A549 (cell line): ENCODE measurements around the gene EPB42. TPM values are rescaled to one million over a fixed set of nuclear protein-coding genes. Genes with fewer than 3 reads are reported as not detected.
A peak's percentile ranks its signal among the peaks of the same experiment; 100 is the strongest.

ENCODE experiments used
- ATAC-seq, 2 experiments: fragments of 200-7000 bp in 1 of 2; fragments of >200 bp in 1 of 2; cut with Nextera tagmentation in 1 of 2; cut with Tn5 transposase in 1 of 2; 3 replicates each; pipeline versions ENCODE4 v1.8.0 to v1.9.1; 2018 to 2020; ENCODE audit warnings: mild to moderate bottlenecking in 1 of 2, moderate library complexity in 1 of 2
- CTCF ChIA-PET: fragments of 300-600 bp; sonication (Branson Sonifier 250); formaldehyde crosslinking; extraction: SDS; loops from one replicate; lab custom pipeline; 2021; ENCODE audit warnings: antibody characterized with exemption, inconsistent platforms; lab: Yijun Ruan, JAX
- POLR2A ChIA-PET: fragments of 350-600 bp; formaldehyde crosslinking; extraction: SDS; loops from one replicate; lab custom pipeline; 2021; ENCODE audit warnings: antibody characterized with exemption, inconsistent platforms; lab: Yijun Ruan, JAX
- DNase-seq, 2 experiments: peaks; one replicate each; pipeline versions ENCODE4 v3.0.0 to v3.0.0-alpha.2; 2011 to 2016; ENCODE audit warnings: low read depth in 1 of 2, low spot score in 1 of 2
- FAIRE-seq: peaks from 2 replicates; lab custom pipeline; 2011; peaks lifted over from hg19 to GRCh38; lab: Jason Lieb, UNC
- H3K27ac ChIP-seq, 2 experiments: fragments of >200 bp; sonication (Bioruptor Twin); formaldehyde crosslinking; 3 replicates each; pipeline ENCODE4 v1.5.1; 2016 to 2017
- H3K4me1 ChIP-seq: fragments of >200 bp; sonication (Bioruptor Twin); formaldehyde crosslinking; 3 replicates; pipeline ENCODE4 v1.6.1; 2016
- H3K4me2 ChIP-seq: fragments of >200 bp; sonication (Bioruptor Twin); formaldehyde crosslinking; 3 replicates; pipeline ENCODE4 v1.6.1; 2016
- H3K4me3 ChIP-seq: fragments of >200 bp; sonication (Bioruptor Twin); formaldehyde crosslinking; 3 replicates; pipeline ENCODE4 v1.5.1; 2016
- H3K9me3 ChIP-seq: fragments of >200 bp; sonication (Bioruptor Twin); formaldehyde crosslinking; 3 replicates; pipeline ENCODE4 v1.6.1; 2016
- ATOH8 ChIP-seq: fragments of 250-450 bp; sonication (Bioruptor Pico); IDR thresholded peaks from 2 replicates; pipeline ENCODE4 v1.5.0; 2020; ENCODE audit warnings: low read depth, mild to moderate bottlenecking, moderate library complexity
- CBX2 ChIP-seq: fragments of 200-600 bp; sonication (generic); IDR thresholded peaks from 2 replicates; pipeline ENCODE4 v1.6.1; 2016; ENCODE audit warnings: low read depth, mild to moderate bottlenecking, borderline replicate concordance
- CEBPB ChIP-seq, 2 experiments: fragments of >200 bp in 1 of 2; sonication (Bioruptor Twin) in 1 of 2; formaldehyde crosslinking in 1 of 2; IDR thresholded peaks; 2 replicates each; pipeline ENCODE4 v1.6.1; 2012 to 2016
- CHD2 ChIP-seq: fragments of 150-350 bp; IDR thresholded peaks from 2 replicates; pipeline ENCODE4 v1.6.1; 2014; ENCODE audit warnings: low read length; ENCODE audit not compliant: partially characterized antibody
- FOSB ChIP-seq: fragments of 250-450 bp; sonication (Bioruptor Pico); IDR thresholded peaks from 2 replicates; pipeline ENCODE4 v1.5.0; 2020; ENCODE audit warnings: mild to moderate bottlenecking, moderate library complexity
- FOXS1 ChIP-seq: fragments of 250-450 bp; sonication (Bioruptor Pico); IDR thresholded peaks from 2 replicates; pipeline ENCODE4 v1.5.0; 2020; ENCODE audit warnings: mild to moderate bottlenecking, moderate library complexity
- GATA3 ChIP-seq: IDR thresholded peaks from 2 replicates; pipeline ENCODE4 v1.6.1; 2012; ENCODE audit warnings: borderline replicate concordance
- HOXB13 ChIP-seq: fragments of 250-450 bp; sonication (Bioruptor Pico); IDR thresholded peaks from 2 replicates; pipeline ENCODE4 v1.5.0; 2020; ENCODE audit warnings: low read depth, mild to moderate bottlenecking, moderate library complexity
- HOXB5 ChIP-seq: fragments of 250-450 bp; sonication (Bioruptor Pico); IDR thresholded peaks from 2 replicates; pipeline ENCODE4 v1.5.0; 2020; ENCODE audit warnings: mild to moderate bottlenecking, moderate library complexity
- JUNB ChIP-seq: fragments of >200 bp; sonication (Bioruptor Twin); formaldehyde crosslinking; IDR thresholded peaks from 2 replicates; pipeline ENCODE4 v1.6.1; 2016
- MYC ChIP-seq: IDR thresholded peaks from 2 replicates; pipeline ENCODE4 v1.6.1; 2012; ENCODE audit warnings: mild to moderate bottlenecking, inconsistent platforms, low read length, improper control_type of control experiment, borderline replicate concordance
- NFE2L2 ChIP-seq: fragments of 150-350 bp; conservative IDR thresholded peaks from 2 replicates; pipeline ENCODE4 v1.6.1; 2014; ENCODE audit warnings: low read length
- POLR2AphosphoS2 ChIP-seq: conservative IDR thresholded peaks from 2 replicates; pipeline ENCODE4 v1.6.1; 2012; ENCODE audit warnings: low read length, improper control_type of control experiment, inconsistent platforms
- RFX5 ChIP-seq: fragments of 450-650 bp; IDR thresholded peaks from 2 replicates; pipeline ENCODE4 v1.7.1; 2014; ENCODE audit warnings: antibody characterized with exemption, mild to moderate bottlenecking, moderate library complexity
- SMC3 ChIP-seq: fragments of >200 bp; sonication (Bioruptor Twin); formaldehyde crosslinking; IDR thresholded peaks from 3 replicates; pipeline ENCODE4 v1.6.1; 2018; ENCODE audit warnings: inconsistent platforms
- SREBF2 ChIP-seq: fragments of 450-650 bp; IDR thresholded peaks from 2 replicates; pipeline ENCODE4 v1.6.1; 2014; ENCODE audit warnings: mild to moderate bottlenecking, moderate library complexity
- TFCP2L1 ChIP-seq: fragments of 250-450 bp; sonication (Bioruptor Pico); IDR thresholded peaks from 2 replicates; pipeline ENCODE4 v1.5.0; 2021; ENCODE audit warnings: mild to moderate bottlenecking
- TP53 ChIP-seq: fragments of 250-450 bp; sonication (Bioruptor Pico); IDR thresholded peaks from 2 replicates; pipeline ENCODE4 v1.5.0; 2021; ENCODE audit warnings: mild to moderate bottlenecking, moderate library complexity
- ZC3H11A ChIP-seq: fragments of 450-650 bp; IDR thresholded peaks from 2 replicates; pipeline ENCODE4 v1.6.1; 2014; ENCODE audit warnings: antibody characterized with exemption, mild to moderate bottlenecking
- ZSCAN20 ChIP-seq: fragments of 250-450 bp; sonication (Bioruptor Pico); IDR thresholded peaks from 2 replicates; pipeline ENCODE4 v1.8.0; 2022; ENCODE audit warnings: mild to moderate bottlenecking, moderate library complexity
- WGBS: methylation state at CpG from one replicate; pipeline ENCODE4 v1.1.6; 2017; ENCODE audit errors: missing lambda C conversion rate; 5-methylcytosine and 5-hydroxymethylcytosine counted together
- polyA minus RNA-seq: library from RNA; depleted of rRNA, polyadenylated mRNA; stranded (reverse); fragments of >200 nt; gene quantifications from 2 replicates; pipeline ENCODE4 v1.2.3, GENCODE V29; 2011; rRNA and poly(A)+ RNA removed
- polyA plus RNA-seq, 4 experiments: library from polyadenylated mRNA; depleted of rRNA in 3 of 4; stranded (reverse); fragments of >200 nt; fragmentation: RNase III in 1 of 4; extraction: RNeasy Plus Mini Kit Qiagen cat#74134 plus additional on column Dnase treatment in 1 of 4; gene quantifications; 2 replicates in 3 of 4; 3 replicates in 1 of 4; pipeline ENCODE4 v1.2.3, GENCODE V29; 2011 to 2017
- TF ChIP-seq, protein P1 (sequence below): fragments of >200 bp; sonication (Bioruptor Twin); formaldehyde crosslinking; IDR thresholded peaks from 3 replicates; pipeline ENCODE4 v1.6.1; 2016

The EPB42 gene
- polyA plus RNA-seq (2011; rRNA removed): not detected in 2 replicates
- not detected in 2 replicates for polyA plus RNA-seq (2012; cell fraction: cytosol; rRNA removed)
- not detected in 2 replicates for polyA plus RNA-seq (2012; cell fraction: nucleus; rRNA removed)
- not detected in 3 replicates for polyA plus RNA-seq (2017; fragmentation: RNase III; extraction: RNeasy Plus Mini Kit Qiagen cat#74134 plus additional on column Dnase treatment)
- polyA minus RNA-seq: not detected in 2 replicates

DNA sequence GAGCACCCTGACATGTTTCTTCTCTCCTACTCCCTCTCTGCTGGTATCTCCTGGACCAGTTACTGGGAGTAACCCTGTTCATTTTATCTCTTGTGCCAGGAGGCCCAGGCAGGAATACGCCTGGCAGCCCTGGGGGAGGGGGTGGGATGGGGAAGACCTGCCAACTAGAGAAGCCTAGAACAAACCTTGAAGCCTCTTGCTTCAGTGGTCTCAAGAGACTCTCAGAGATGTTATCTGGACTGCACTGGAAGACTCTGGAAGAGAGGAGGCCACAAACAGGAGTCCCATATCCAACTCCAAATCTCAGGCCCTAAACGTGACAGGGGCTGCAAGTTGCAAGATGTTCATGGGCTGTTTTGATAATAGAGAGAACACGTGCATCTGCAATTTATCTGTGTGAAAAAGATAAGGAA, at the start of gene EPB42:
EPB42 (minus strand) TSS at position 28 of the 413 bp plus-strand sequence. CDS start 193 bp downstream, outside the sequence.
- TF ChIP-seq RFX5 (no peak), ZSCAN20 (CRISPR knock-in tag) (no peak), ZC3H11A (no peak), CBX2 (no peak), ATOH8 (CRISPR knock-in tag) (no peak), NFE2L2 (no peak), SREBF2 (no peak), TFCP2L1 (CRISPR knock-in tag) (no peak), CEBPB (IDR thresholded peaks at IDR 0.05) (no peak), MYC (no peak), CHD2 (no peak), POLR2AphosphoS2 (no peak)
- H3K4me3 ChIP-seq: no peak within 1 kb of the TSS
- CTCF ChIA-PET: no interaction called here
- H3K4me1 ChIP-seq: no peaks in the 10 kb centered on the region
- FAIRE-seq: no peak
- H3K4me2 ChIP-seq: no peak within 1 kb of the TSS
- 46% methylated on average over 2 of the region's 3 CpGs for WGBS
- H3K9me3 ChIP-seq: no peaks in the 10 kb centered on the region
- DNase-seq: no peak
- ATAC-seq: no peak
- no peak within 1 kb of the TSS for H3K27ac ChIP-seq
- POLR2A ChIA-PET: no interaction called here

DNA sequence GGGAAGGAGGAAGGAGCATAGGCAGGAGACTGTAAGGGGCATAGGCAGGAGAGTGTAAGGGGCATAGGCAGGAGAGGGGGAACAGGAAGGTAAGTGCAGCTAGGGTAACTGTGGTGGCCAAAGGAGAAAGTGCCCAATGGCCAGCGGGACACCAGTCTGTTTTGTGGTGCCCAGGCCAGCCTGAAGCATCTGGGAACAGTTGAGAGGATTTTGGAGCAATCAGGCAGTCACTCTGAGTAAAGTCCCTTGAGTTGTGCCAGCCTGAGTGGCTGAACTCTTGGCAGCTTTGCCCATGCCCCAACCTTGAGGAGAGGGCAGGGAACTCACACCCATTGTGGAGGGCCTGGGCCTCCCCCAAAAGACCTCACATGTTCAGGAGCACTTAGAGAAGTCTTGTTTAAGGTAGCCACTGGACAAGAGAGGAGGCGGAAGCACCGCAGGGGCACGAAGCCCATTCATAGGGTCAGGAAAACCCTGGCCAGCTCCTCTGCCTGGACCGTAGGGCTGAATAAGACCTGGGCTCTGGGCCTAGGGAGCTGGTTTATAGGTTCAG, 49.4 kb upstream of the EPB42 start:
- WGBS: 48% methylated on average over 4 of the region's 5 CpGs

DNA sequence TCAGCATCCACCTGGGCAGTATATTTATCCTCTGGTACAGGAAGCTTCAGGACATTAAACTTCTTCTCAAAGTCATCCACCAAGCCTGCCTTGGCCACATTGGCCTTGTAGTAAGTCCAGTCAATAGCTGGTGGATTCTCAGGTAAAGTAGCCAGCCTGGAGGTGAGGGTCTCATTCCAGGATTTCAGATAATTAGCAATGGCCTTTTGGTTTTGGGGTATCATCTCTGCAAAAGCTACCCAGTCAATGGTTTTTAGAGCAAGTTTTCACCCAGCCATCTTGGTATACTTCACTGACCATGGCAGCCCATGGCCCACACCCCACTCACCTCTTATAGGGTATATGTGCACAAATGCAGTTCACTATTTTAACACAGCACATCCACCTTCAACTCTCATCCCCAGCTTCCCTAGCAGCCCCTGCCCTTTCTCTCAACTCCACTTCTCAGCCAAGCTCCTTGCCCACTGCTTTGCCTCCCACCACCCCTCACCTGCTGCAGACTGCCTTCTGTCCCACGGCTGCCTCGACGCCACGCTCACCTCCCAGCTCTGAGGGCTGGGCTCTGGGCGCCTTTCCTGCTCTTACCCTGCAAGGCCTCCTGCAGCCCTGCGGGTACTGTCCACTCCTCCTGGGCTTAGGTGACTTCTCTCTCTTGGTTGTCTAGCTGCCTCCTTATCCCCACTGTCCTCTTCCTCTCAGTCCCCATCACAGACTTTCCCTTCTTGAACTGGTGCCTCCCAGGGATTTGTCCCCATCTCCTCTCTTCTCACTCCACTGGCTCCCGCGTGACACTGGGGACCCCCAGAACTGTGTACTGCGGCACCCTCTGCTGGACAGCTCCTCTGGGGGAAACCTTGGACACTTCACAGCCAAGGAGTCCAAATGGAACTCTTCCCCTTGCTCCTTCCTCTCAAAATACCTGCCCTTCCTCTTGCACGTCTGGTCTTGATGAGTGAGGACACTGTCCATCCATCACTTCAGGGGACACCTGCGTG, 47.6 kb upstream of the EPB42 start:
- H3K4me1 ChIP-seq: no peaks in the 10 kb centered on the region
- ChIA-PET POLR2A (no interaction called here), CTCF (interaction anchor here (0.6 to 3.7 kb wide), 4 partner anchors 17 to 43 kb away, joined by 3 to 21 read pairs (median 6); no protein-coding TSS in a partner anchor)

More for the DNA sequence above, 49.4 kb upstream of the EPB42 start:
- no peaks in the 10 kb centered on the region; the same call in 1 of the 3 replicates for H3K9me3 ChIP-seq
- TF ChIP-seq FOXS1 (CRISPR knock-in tag): no peak
- ATAC-seq (no peak), FAIRE-seq (no peak), DNase-seq (no peak)
- H3K27ac ChIP-seq: no peak overlapping the region
- ChIA-PET CTCF (interaction anchor here (1.5 to 3.7 kb wide), 2 partner anchors 16 to 45 kb away, joined by 8 to 21 read pairs; no protein-coding TSS in a partner anchor), POLR2A (no interaction called here)
- no peak overlapping the region for H3K4me2 ChIP-seq
- no peak overlapping the region for H3K4me3 ChIP-seq
- no peaks in the 10 kb centered on the region for H3K4me1 ChIP-seq

More for the DNA sequence above, 47.6 kb upstream of the EPB42 start:
- no peak for TF ChIP-seq JUNB
- TF ChIP-seq FOSB (CRISPR knock-in tag): no peak
- no peak for TF ChIP-seq SMC3
- TF ChIP-seq, protein P1, sequence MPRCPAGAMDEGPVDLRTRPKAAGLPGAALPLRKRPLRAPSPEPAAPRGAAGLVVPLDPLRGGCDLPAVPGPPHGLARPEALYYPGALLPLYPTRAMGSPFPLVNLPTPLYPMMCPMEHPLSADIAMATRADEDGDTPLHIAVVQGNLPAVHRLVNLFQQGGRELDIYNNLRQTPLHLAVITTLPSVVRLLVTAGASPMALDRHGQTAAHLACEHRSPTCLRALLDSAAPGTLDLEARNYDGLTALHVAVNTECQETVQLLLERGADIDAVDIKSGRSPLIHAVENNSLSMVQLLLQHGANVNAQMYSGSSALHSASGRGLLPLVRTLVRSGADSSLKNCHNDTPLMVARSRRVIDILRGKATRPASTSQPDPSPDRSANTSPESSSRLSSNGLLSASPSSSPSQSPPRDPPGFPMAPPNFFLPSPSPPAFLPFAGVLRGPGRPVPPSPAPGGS: no peak
- no peak for TF ChIP-seq CHD2
- no peak for TF ChIP-seq HOXB13
- no peak for TF ChIP-seq TP53 (CRISPR knock-in tag)
- no peak for TF ChIP-seq GATA3
- no peak for TF ChIP-seq HOXB5 (CRISPR knock-in tag)
- 23% methylated on average over 11 of the region's 11 CpGs for WGBS
- no peak for FAIRE-seq
- peak in 1 of 2 experiments; percentile 29; a peak in 1 of 6 replicates for ATAC-seq
- Histone ChIP-seq H3K4me3 (no peak overlapping the region), H3K9me3 (no peaks in the 10 kb centered on the region; the same call in 1 of the 3 replicates), H3K4me2 (no peak overlapping the region), H3K27ac (no peak overlapping the region)
- DNase-seq: no peak
